ENCODE results near the gene PDZD2.

Gene PDZD2

DNA sequence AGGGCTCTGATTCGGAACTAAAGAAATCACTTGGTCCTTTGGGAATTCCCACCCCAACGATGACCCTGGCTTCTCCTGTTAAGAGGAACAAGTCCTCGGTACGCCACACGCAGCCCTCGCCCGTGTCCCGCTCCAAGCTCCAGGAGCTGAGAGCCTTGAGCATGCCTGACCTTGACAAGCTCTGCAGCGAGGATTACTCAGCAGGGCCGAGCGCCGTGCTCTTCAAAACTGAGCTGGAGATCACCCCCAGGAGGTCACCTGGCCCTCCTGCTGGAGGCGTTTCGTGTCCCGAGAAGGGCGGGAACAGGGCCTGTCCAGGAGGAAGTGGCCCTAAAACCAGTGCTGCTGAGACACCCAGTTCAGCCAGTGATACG, 451.8 kb downstream of the PDZD2 start:
- no peak overlapping the region for H3K4me3 ChIP-seq (ENCODE audit: control insufficient read depth, low read depth, low read length)
- DNase-seq (ENCODE audit: low read depth): no peak
- TF ChIP-seq CTCF (conservative IDR thresholded peaks at IDR 0.05; ENCODE audit: control insufficient read depth, insufficient read depth, low read depth, low read length): no peak

GRCh38 chr5:32092938-32093812, 454.2 kb downstream of the PDZD2 start:
- TF ChIP-seq CTCF (conservative IDR thresholded peaks at IDR 0.05; ENCODE audit: control insufficient read depth, insufficient read depth, low read depth, low read length): peak; percentile 73
- DNase-seq (ENCODE audit: low read depth): peak; percentile 78
- H3K4me3 ChIP-seq (ENCODE audit: control insufficient read depth, low read depth, low read length): no peak overlapping the region

DNA sequence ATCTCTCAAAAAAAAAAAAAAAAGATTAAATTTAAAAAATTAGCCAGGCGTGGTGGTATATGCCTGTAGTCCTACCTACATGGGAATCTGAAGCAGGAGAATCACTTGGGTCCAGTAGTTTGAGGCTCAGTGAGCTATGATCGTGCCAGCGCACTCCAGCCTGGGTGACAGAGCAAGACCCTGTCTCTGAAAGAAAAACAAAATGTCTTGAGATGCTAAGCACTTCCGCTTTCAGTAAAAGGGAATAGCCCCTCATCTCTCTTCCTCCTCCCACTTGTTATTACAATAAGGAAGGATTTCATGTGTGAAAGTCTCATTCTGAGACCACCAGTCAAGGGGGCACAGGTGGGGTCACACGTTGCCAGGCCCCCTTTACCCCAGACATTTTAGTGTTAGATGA, 455.8 kb downstream of the PDZD2 start:
- no peak for TF ChIP-seq CTCF (conservative IDR thresholded peaks at IDR 0.05; ENCODE audit: control insufficient read depth, insufficient read depth, low read depth, low read length)
- DNase-seq (ENCODE audit: low read depth): no peak
- no peak overlapping the region for H3K4me3 ChIP-seq (ENCODE audit: control insufficient read depth, low read depth, low read length)

GRCh38 chr5:32095261-32095671, 456.3 kb downstream of the PDZD2 start:
- no peak for TF ChIP-seq CTCF (conservative IDR thresholded peaks at IDR 0.05; ENCODE audit: control insufficient read depth, insufficient read depth, low read depth, low read length)
- H3K4me3 ChIP-seq (ENCODE audit: control insufficient read depth, low read depth, low read length): no peak overlapping the region
- no peak for DNase-seq (ENCODE audit: low read depth)

- no peak for TF ChIP-seq CTCF (conservative IDR thresholded peaks at IDR 0.05; ENCODE audit: control insufficient read depth, insufficient read depth, low read depth, low read length)
- peak; percentile 54 for DNase-seq (ENCODE audit: low read depth)
These were observed 458.1 kb downstream of the PDZD2 start for GRCh38 chr5:32096891-32097595.

GRCh38 chr5:32098291-32098690, 459.4 kb downstream of the PDZD2 start:
- no peak for TF ChIP-seq CTCF (conservative IDR thresholded peaks at IDR 0.05; ENCODE audit: control insufficient read depth, insufficient read depth, low read depth, low read length)
- no peak for DNase-seq (ENCODE audit: low read depth)
- no peak overlapping the region for H3K4me3 ChIP-seq (ENCODE audit: control insufficient read depth, low read depth, low read length)

More at GRCh38 chr5:32096891-32097595, 458.1 kb downstream of the PDZD2 start:
- H3K4me3 ChIP-seq (ENCODE audit: control insufficient read depth, low read depth, low read length): no peak overlapping the region
